Caki2 (cell line): ENCODE results near the gene UBE2K. TPM values are rescaled to one million over a fixed set of nuclear protein-coding genes. Genes with fewer than 3 reads are reported as not detected.
"Not testable (repeated sequence)": the region's sequence is repeated elsewhere in the genome, so short reads cannot be mapped to it uniquely, and the experiment has no call there.

Source experiments
- DNase-seq: peaks from one replicate; pipeline ENCODE4 v3.0.0-alpha.2; 2015; ENCODE audit warnings: low read depth
- in situ Hi-C: cut with HindIII; loops from 2 replicates; pipeline ENCODE4 v1.10.0; 2016; ENCODE audit warnings: low sequenced_read_pairs, low pct_unique_long_range_greater_than_20kb, mixed read lengths
- total RNA-seq: library from RNA; depleted of rRNA; stranded (reverse); fragments of >200 nt; shearing (Covaris generic); gene quantifications from 2 replicates; pipeline ENCODE4 v1.2.3, GENCODE V29; 2014; ENCODE audit warnings: low replicate concordance

Gene UBE2K
- total RNA-seq, 1 experiment from 2014 or later, result 12.4 TPM

- in situ Hi-C loops, result no loop called here
- peak; percentile 48 for DNase-seq
These were observed 66.0 kb downstream of the UBE2K start for GRCh38 chr4:39763714-39764572.

GRCh38 chr4:39770005-39770404, 72.1 kb downstream of the UBE2K start:
- in situ Hi-C loops, result no loop called here
- DNase-seq, result no peak

GRCh38 chr4:39770471-39770870, 72.5 kb downstream of the UBE2K start:
- in situ Hi-C loops, result no loop called here
- no peak for DNase-seq

- DNase-seq, result no peak
- in situ Hi-C loops, result no loop called here
These were observed 73.2 kb downstream of the UBE2K start for GRCh38 chr4:39770969-39771724.

GRCh38 chr4:39781988-39782387, 84.1 kb downstream of the UBE2K start:
- DNase-seq, in situ Hi-C loops: not testable (repeated sequence)

DNA sequence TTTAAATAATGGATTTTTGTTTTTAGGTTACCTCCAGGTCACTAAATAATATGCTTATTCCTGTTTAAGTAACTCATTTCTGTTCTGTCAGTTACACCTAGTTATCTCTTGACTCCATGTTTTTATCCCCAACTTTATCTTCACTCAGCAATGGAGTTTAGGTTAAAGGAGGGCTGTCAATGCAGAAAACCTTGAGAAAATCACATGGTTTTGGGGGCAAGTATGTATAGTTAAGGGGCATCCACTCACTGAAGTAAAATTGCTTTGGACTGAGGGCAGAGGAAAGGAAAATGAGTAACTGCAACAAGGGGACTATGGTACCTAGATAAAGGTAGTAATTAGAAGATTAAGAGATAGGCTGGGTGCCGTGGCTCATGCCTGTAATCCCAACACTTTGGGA, 87.1 kb downstream of the UBE2K start:
- DNase-seq, result no peak
- in situ Hi-C loops, result no loop called here

GRCh38 chr4:39786838-39787237, 88.9 kb downstream of the UBE2K start:
- DNase-seq, result no peak
- in situ Hi-C loops, result no loop called here

DNA sequence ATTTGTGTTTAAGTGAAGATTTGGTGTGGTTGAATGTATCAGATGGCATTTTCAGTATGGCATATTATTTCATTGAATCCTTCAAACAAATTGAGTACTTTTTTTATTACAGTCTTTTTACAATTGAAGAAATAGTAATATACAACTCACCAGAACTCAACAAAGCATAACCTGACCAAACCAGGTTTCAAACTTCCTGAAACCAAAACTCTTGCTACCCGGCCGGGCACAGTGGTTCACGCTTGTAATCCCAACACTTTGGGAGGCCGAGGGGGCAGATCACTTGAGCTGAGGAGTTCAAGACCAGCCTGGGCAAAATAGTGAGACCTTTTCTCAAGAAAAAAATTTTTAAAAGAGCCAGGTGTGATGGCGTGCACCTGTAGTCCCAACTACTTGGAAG, 94.2 kb downstream of the UBE2K start:
- DNase-seq, result no peak
- in situ Hi-C loops, result no loop called here

DNA sequence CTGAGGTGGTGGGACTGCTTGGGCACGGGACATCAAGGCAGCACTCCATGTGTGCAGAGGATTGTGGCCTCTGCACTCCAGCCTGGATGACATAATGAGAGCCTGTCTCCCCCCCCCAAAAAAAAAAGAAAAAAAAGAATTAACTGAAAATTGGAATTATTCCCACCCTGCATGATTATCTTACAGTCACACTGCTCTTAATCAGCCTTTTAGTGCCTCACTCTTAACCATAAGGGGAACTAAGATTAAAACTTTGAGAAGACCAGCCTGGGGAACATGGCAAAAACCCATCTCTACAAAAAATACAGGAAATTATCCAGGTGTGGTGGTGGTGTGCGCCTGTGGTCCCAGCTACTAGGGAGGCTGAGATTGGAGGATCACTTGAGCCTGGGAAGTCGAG, 94.6 kb downstream of the UBE2K start:
- DNase-seq, result no peak
- in situ Hi-C loops, result no loop called here

DNA sequence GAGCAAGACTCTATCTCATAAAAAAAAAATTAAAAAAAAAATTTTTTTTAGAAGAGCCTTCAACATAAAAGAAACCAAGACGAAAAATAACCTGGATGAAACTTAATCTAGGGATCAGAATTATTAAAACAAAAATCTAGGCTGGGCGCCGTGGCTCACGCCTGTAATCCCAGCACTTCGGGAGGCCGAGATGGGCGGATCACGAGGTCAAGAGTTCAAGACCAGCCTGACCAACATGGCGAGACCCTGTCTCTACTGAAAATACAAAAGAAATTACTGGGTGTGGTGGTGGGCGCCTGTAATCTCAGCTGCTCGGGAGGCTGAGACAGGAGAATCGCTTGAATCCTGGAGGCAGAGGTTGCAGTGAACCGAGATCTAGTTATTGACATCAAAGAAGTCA, 95.0 kb downstream of the UBE2K start:
- in situ Hi-C loops, DNase-seq: not testable (repeated sequence)

GRCh38 chr4:39802005-39802404, 104.1 kb downstream of the UBE2K start:
- in situ Hi-C loops, result no loop called here
- no peak for DNase-seq

GRCh38 chr4:39808231-39808749, 110.4 kb downstream of the UBE2K start:
- DNase-seq, result no peak
- in situ Hi-C loops, result no loop called here

DNA sequence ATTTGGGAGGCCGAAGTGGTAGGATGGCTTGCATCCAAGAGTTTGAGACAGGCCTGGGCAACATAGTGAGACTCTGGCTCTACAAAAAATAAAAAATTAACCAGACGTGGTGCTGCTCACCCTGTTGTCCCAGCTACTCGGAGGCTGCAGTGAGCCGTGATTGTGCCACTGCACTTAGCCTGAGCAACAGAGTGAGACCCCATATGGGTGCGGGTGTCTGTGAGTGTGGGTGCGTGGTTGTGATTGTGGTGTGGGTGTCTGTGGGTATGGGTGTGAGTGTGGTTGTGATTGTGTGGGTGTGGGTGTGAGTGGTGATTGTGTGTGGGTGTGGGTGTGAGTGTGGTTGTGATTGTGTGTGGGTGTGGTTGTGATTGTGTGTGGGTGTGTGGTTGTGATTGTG, 114.6 kb downstream of the UBE2K start:
- in situ Hi-C loops, result no loop called here
- peak; percentile 39 for DNase-seq

GRCh38 chr4:39813033-39813432, 115.1 kb downstream of the UBE2K start:
- in situ Hi-C loops, DNase-seq: not testable (repeated sequence)

DNA sequence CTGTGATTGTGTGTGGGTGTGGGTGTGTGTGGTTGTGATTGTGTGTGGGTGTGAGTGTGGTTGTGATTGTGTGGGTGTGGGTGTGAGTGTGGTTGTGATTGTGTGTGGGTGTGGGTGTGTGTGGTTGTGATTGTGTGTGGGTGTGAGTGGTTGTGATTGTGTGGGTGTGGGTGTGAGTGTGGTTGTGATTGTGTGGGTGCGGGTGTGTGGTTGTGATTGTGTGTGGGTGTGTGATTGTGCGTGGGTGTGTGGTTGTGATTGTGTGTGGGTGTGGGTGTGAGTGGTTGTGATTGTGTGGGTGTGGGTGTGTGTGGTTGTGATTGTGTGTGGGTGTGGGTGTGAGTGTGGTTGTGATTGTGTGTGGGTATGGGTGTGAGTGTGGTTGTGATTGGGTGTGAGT, 115.8 kb downstream of the UBE2K start:
- in situ Hi-C loops, DNase-seq: not testable (repeated sequence)

GRCh38 chr4:39814403-39815185, 116.7 kb downstream of the UBE2K start:
- in situ Hi-C loops, result no loop called here
- peak; percentile 74 for DNase-seq

DNA sequence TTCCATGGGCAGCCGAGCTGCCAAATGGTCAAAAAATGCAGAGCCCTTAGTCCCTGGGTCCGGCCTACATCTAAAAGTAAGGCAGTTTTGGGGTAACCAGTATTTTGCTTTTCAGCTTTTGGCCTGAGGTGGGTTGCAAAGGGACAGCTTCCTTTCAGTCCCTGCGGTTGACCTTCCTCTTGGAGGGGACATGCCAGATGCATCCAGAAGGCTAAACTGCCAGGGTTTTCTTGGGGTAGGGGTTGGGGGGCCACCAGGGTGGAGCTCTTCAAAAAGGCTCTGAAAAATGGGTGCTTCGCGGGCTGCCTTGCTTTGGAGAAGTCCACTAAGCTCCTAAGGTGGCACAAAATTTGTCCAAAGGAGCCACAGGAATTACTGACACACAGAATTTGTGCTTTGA, 120.7 kb downstream of the UBE2K start:
- DNase-seq, result no peak
- in situ Hi-C loops, result no loop called here

DNA sequence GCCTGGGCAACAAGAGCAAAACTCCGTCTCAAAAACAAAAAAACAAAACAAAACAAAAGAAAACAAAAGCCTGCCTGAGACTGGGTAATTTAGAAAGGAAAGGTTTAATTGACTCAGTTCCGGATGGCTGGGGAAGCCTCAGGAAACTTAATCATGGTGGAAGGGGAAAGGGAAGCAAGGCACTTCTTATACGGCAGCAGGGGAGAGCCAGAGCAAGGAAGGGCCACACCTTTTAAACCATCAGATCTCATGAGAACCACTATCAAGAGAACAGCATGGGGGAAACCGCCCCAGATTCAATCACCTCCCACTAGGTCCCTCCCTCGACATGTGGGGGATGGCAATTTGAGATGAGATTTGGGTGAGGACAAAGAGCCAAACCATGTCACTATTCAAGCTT, 122.2 kb downstream of the UBE2K start:
- in situ Hi-C loops, result no loop called here
- DNase-seq, result no peak

GRCh38 chr4:39821951-39822350, 124.0 kb downstream of the UBE2K start:
- DNase-seq, result no peak
- in situ Hi-C loops, result no loop called here
